Raji (cell line): ENCODE results near the gene SIN3B.

Experiments used
- POLR2A ChIP-seq: IDR thresholded peaks from 2 replicates; pipeline ENCODE4 v1.6.1; 2011; ENCODE audit warnings: low read depth, low read length, control low read depth; ENCODE audit not compliant: insufficient read depth

SIN3B gene

GRCh38 chr19:16814526-16815100 is 14.6 kb upstream of the SIN3B start:
- TF ChIP-seq POLR2A, result no peak

- TF ChIP-seq POLR2A, result no peak
Measured at GRCh38 chr19:16820056-16820455, 9.1 kb upstream of the SIN3B start.

GRCh38 chr19:16821081-16821480 is 8.1 kb upstream of the SIN3B start:
- no peak for TF ChIP-seq POLR2A

- TF ChIP-seq POLR2A, result no peak
Measured at GRCh38 chr19:16822648-16823047, 6.5 kb upstream of the SIN3B start.

GRCh38 chr19:16824658-16825311 is 4.4 kb upstream of the SIN3B start:
- no peak for TF ChIP-seq POLR2A

- no peak for TF ChIP-seq POLR2A
Measured at GRCh38 chr19:16825312-16826052, 3.7 kb upstream of the SIN3B start.

- TF ChIP-seq POLR2A, result no peak
Measured at GRCh38 chr19:16829822-16830289, 658 bp downstream of the SIN3B start.

- TF ChIP-seq POLR2A, result no peak
Measured at GRCh38 chr19:16830679-16831078, 1.5 kb downstream of the SIN3B start.

- no peak for TF ChIP-seq POLR2A
Measured at GRCh38 chr19:16831531-16831930, 2.3 kb downstream of the SIN3B start.

GRCh38 chr19:16834747-16835146 is 5.5 kb downstream of the SIN3B start:
- no peak for TF ChIP-seq POLR2A

GRCh38 chr19:16836115-16837034 is 7.2 kb downstream of the SIN3B start:
- TF ChIP-seq POLR2A, result no peak

- TF ChIP-seq POLR2A, result no peak
Measured at GRCh38 chr19:16837035-16837362, 7.8 kb downstream of the SIN3B start.

- no peak for TF ChIP-seq POLR2A
Measured at GRCh38 chr19:16841391-16841926, 12.3 kb downstream of the SIN3B start.

GRCh38 chr19:16846901-16847300 is 17.7 kb downstream of the SIN3B start:
- no peak for TF ChIP-seq POLR2A

- no peak for TF ChIP-seq POLR2A
Measured at GRCh38 chr19:16847430-16847829, 18.2 kb downstream of the SIN3B start.

- no peak for TF ChIP-seq POLR2A
Measured at GRCh38 chr19:16849168-16849567, 20.0 kb downstream of the SIN3B start.

GRCh38 chr19:16850133-16850532 is 20.9 kb downstream of the SIN3B start:
- TF ChIP-seq POLR2A, result no peak
